ENCODE data around the gene ANKFN1. TPM values are rescaled to one million over a fixed set of nuclear protein-coding genes. Genes with fewer than 3 reads are reported as not detected.

Gene ANKFN1
- total and polyA plus RNA-seq, 8 donors = 0.05 to 0.20 (median 0.12) TPM; not detected in 4

GRCh38 chr17:56452461-56452860 lies 299.2 kb downstream of the ANKFN1 start:
- no peak for DNase-seq
- intact Hi-C loops (cut with DNase I) = no loop called here
- no peak overlapping the region for H3K27ac ChIP-seq
- no peak for TF ChIP-seq CTCF (IDR thresholded peaks at IDR 0.05)
- FAIRE-seq = no peak
- H3K36me3 ChIP-seq = no peaks in the 10 kb centered on the region
- peaks cover 0 to 6% (median 0%) of the 10 kb centered on the region in 4 donors for H3K27me3 ChIP-seq
- H3K4me3 ChIP-seq = no peak overlapping the region
- no peaks in the 10 kb centered on the region for H3K4me1 ChIP-seq
- H3K9me3 ChIP-seq = no peaks in the 10 kb centered on the region
- WGBS, 2 donors = 48 to 87% methylated on average over 1 of the region's 1 CpG
- ATAC-seq = no peak

GRCh38 chr17:56457501-56457900 lies 304.2 kb downstream of the ANKFN1 start:
- no peak for TF ChIP-seq CTCF (IDR thresholded peaks at IDR 0.05)
- H3K27me3 ChIP-seq = peaks cover 0 to 6% (median 0%) of the 10 kb centered on the region in 4 donors
- H3K4me1 ChIP-seq = no peaks in the 10 kb centered on the region
- FAIRE-seq (no peak), ATAC-seq (no peak), DNase-seq (no peak)
- intact Hi-C loops (cut with DNase I) = no loop called here
- H3K36me3 ChIP-seq = no peaks in the 10 kb centered on the region
- no peaks in the 10 kb centered on the region for H3K9me3 ChIP-seq
- no peak overlapping the region for H3K27ac ChIP-seq
- no peak overlapping the region for H3K4me3 ChIP-seq
- 45 to 51% methylated on average over 5 of the region's 5 CpGs for WGBS, 2 donors

- H3K4me3 ChIP-seq = no peak overlapping the region
- 74 to 79% methylated on average over 1 of the region's 1 CpG for WGBS, 2 donors
- H3K27me3 ChIP-seq = no peaks in the 10 kb centered on the region
- H3K4me1 ChIP-seq = no peaks in the 10 kb centered on the region
- DNase-seq (no peak), ATAC-seq (no peak), FAIRE-seq (no peak)
- intact Hi-C loops (cut with DNase I) = no loop called here
- TF ChIP-seq CTCF (IDR thresholded peaks at IDR 0.05) = no peak
- no peak overlapping the region for H3K27ac ChIP-seq
- H3K9me3 ChIP-seq = no peaks in the 10 kb centered on the region
- no peaks in the 10 kb centered on the region for H3K36me3 ChIP-seq
Measured at GRCh38 chr17:56465886-56466285, 312.6 kb downstream of the ANKFN1 start.

- intact Hi-C loops (cut with DNase I) = no loop called here
- no peaks in the 10 kb centered on the region for H3K4me1 ChIP-seq
- no peak overlapping the region for H3K4me3 ChIP-seq
- WGBS, 2 donors = 42 to 48% methylated on average over 2 of the region's 2 CpGs
- no peak for TF ChIP-seq CTCF (IDR thresholded peaks at IDR 0.05)
- FAIRE-seq = no peak
- no peak for DNase-seq
- ATAC-seq = no peak
- no peak overlapping the region for H3K27ac ChIP-seq
- no peaks in the 10 kb centered on the region for H3K27me3 ChIP-seq
- H3K36me3 ChIP-seq = no peaks in the 10 kb centered on the region
- H3K9me3 ChIP-seq = no peaks in the 10 kb centered on the region
Measured at GRCh38 chr17:56468840-56469239, 315.6 kb downstream of the ANKFN1 start.

- FAIRE-seq = no peak
- intact Hi-C loops (cut with DNase I) = no loop called here
- WGBS, 2 donors = 79 to 91% methylated on average over 3 of the region's 3 CpGs
Measured at GRCh38 chr17:56471696-56472095, 318.4 kb downstream of the ANKFN1 start.

More at GRCh38 chr17:56471696-56472095, 318.4 kb downstream of the ANKFN1 start:
- ATAC-seq (no peak), DNase-seq (no peak)
- Histone ChIP-seq H3K27ac (no peak overlapping the region), H3K4me3 (no peak overlapping the region), H3K36me3 (no peaks in the 10 kb centered on the region), H3K9me3 (no peaks in the 10 kb centered on the region), H3K27me3 (no peaks in the 10 kb centered on the region), H3K4me1 (no peaks in the 10 kb centered on the region)
- no peak for TF ChIP-seq CTCF (IDR thresholded peaks at IDR 0.05)
